NAMALWA (cell line): ENCODE results near the gene NPTN.
"Not testable (repeated sequence)": the region's sequence is repeated elsewhere in the genome, so short reads cannot be mapped to it uniquely, and the experiment has no call there.

ENCODE experiments used
- DNase-seq: peaks from one replicate; pipeline ENCODE4 v3.0.0-alpha.2; 2015; ENCODE audit warnings: low spot score

NPTN gene

GRCh38 chr15:73570355-73571032 lies 62.7 kb downstream of the NPTN start:
- DNase-seq, result no peak

GRCh38 chr15:73569361-73569760 lies 63.8 kb downstream of the NPTN start:
- DNase-seq, result no peak

GRCh38 chr15:73568564-73569280 lies 64.5 kb downstream of the NPTN start:
- no peak for DNase-seq

- no peak for DNase-seq
Observed at GRCh38 chr15:73567020-73567419, 66.2 kb downstream of the NPTN start.

GRCh38 chr15:73564255-73564654 lies 68.9 kb downstream of the NPTN start:
- no peak for DNase-seq

- peak; percentile 77 for DNase-seq
Observed at GRCh38 chr15:73560501-73561117, 72.6 kb downstream of the NPTN start.

GRCh38 chr15:73558529-73558928 lies 74.7 kb downstream of the NPTN start:
- no peak for DNase-seq

GRCh38 chr15:73555080-73555479 lies 78.1 kb downstream of the NPTN start:
- DNase-seq, result no peak

GRCh38 chr15:73550190-73550589 lies 83.0 kb downstream of the NPTN start:
- no peak for DNase-seq

- DNase-seq, result not testable (repeated sequence)
Observed at GRCh38 chr15:73548925-73549324, 84.3 kb downstream of the NPTN start.

- DNase-seq, result no peak
Observed at GRCh38 chr15:73541479-73541878, 91.7 kb downstream of the NPTN start.

GRCh38 chr15:73540161-73540560 lies 93.0 kb downstream of the NPTN start:
- DNase-seq, result no peak

GRCh38 chr15:73539212-73540128 lies 93.7 kb downstream of the NPTN start:
- DNase-seq, result no peak

GRCh38 chr15:73538563-73539211 lies 94.5 kb downstream of the NPTN start:
- DNase-seq, result no peak

- no peak for DNase-seq
Observed at GRCh38 chr15:73538123-73538522, 95.1 kb downstream of the NPTN start.

- no peak for DNase-seq
Observed at GRCh38 chr15:73530649-73531048, 102.5 kb downstream of the NPTN start.

- DNase-seq, result no peak
Observed at GRCh38 chr15:73527598-73527997, 105.6 kb downstream of the NPTN start.

- no peak for DNase-seq
Observed at GRCh38 chr15:73524919-73525318, 108.3 kb downstream of the NPTN start.

- DNase-seq, result no peak
Observed at GRCh38 chr15:73522011-73522410, 111.2 kb downstream of the NPTN start.

GRCh38 chr15:73518876-73519733 lies 114.1 kb downstream of the NPTN start:
- no peak for DNase-seq
